NT2/D1 (cell line): ENCODE measurements around the gene RTN4RL1.
A peak's percentile ranks its signal among the peaks of the same experiment; 100 is the strongest.

Experiments used
- DNase-seq: peaks from one replicate; pipeline ENCODE4 v3.0.0-alpha.2; 2011; ENCODE audit warnings: low read depth, low spot score
- H3K27me3 ChIP-seq: 2 replicates; pipeline ENCODE4 v1.6.0; 2011; ENCODE audit warnings: mild to moderate bottlenecking; ENCODE audit not compliant: insufficient read length, insufficient read depth
- H3K36me3 ChIP-seq: 2 replicates; pipeline ENCODE4 v1.6.1; 2011; ENCODE audit warnings: mild to moderate bottlenecking, low read length, mixed read lengths; ENCODE audit not compliant: insufficient read depth, insufficient read length
- H3K4me1 ChIP-seq: 2 replicates; pipeline ENCODE4 v1.5.1; 2011; ENCODE audit not compliant: insufficient read depth, insufficient read length
- H3K4me3 ChIP-seq: 2 replicates; pipeline ENCODE4 v1.5.1; 2011; ENCODE audit warnings: low read depth; ENCODE audit not compliant: insufficient read length
- H3K9ac ChIP-seq: 2 replicates; pipeline ENCODE4 v1.6.0; 2011; ENCODE audit warnings: low read depth; ENCODE audit not compliant: insufficient read length
- H3K9me3 ChIP-seq: 2 replicates; pipeline ENCODE4 v1.5.1; 2011; ENCODE audit warnings: mild to moderate bottlenecking, low read length; ENCODE audit not compliant: insufficient read depth
- SUZ12 ChIP-seq: IDR thresholded peaks from 2 replicates; pipeline ENCODE4 v1.6.1; 2011; ENCODE audit not compliant: insufficient read length, insufficient read depth; ENCODE audit errors: extremely low read depth
- YY1 ChIP-seq: IDR thresholded peaks from 2 replicates; pipeline ENCODE4 v1.6.1; 2011; ENCODE audit not compliant: insufficient read length, insufficient read depth
- ZNF274 ChIP-seq: IDR thresholded peaks from 2 replicates; pipeline ENCODE4 v1.6.1; 2011; ENCODE audit warnings: mild to moderate bottlenecking, low read depth, low read length

Gene RTN4RL1

GRCh38 chr17:2068031-2068518, 42.9 kb upstream of the RTN4RL1 start:
- Histone ChIP-seq H3K4me3 (no peak overlapping the region), H3K4me1 (peaks cover 50% of the 10 kb centered on the region), H3K9me3 (no peaks in the 10 kb centered on the region), H3K27me3 (no peaks in the 10 kb centered on the region), H3K9ac (no peak overlapping the region), H3K36me3 (peaks cover 25% of the 10 kb centered on the region)
- TF ChIP-seq YY1 (no peak), ZNF274 (no peak), SUZ12 (no peak)
- DNase-seq: no peak

- peaks cover 25% of the 10 kb centered on the region for H3K36me3 ChIP-seq
- no peak for DNase-seq
- no peak for TF ChIP-seq ZNF274
- no peak for TF ChIP-seq SUZ12
- TF ChIP-seq YY1: no peak
- H3K9me3 ChIP-seq: no peaks in the 10 kb centered on the region
- H3K9ac ChIP-seq: no peak overlapping the region
- H3K4me3 ChIP-seq: no peak overlapping the region
- H3K27me3 ChIP-seq: no peaks in the 10 kb centered on the region
- H3K4me1 ChIP-seq: peaks cover 54% of the 10 kb centered on the region
Measured at GRCh38 chr17:2067608-2068024, 42.5 kb upstream of the RTN4RL1 start.

DNA sequence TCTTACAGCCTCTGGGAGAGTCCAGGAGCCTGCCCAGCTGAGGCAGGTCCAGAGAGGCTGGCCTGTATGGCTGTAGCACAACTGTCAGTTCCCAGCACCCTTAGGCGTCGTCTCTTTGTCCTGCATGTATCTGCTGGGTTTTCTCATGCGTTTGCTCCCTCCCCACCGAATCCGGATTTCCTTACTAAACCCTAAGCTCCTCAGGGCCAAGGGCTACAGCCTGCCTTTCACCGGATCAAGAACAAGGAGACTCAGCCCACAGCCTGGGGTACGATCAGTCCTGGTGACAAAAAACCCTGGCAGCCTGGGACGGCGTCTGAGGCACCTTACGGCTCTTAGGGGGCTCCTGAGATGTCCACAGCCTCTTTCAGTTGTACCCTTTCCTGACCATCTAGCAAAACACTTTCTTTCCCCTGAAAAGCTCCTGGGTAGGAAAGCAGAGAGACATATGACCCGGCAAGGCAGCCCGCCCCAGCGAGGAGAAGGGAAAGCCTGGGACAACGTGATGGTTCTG, 42.0 kb upstream of the RTN4RL1 start:
- H3K9me3 ChIP-seq: no peaks in the 10 kb centered on the region
- no peak overlapping the region for H3K4me3 ChIP-seq
- DNase-seq: no peak
- peaks cover 25% of the 10 kb centered on the region for H3K36me3 ChIP-seq
- no peaks in the 10 kb centered on the region for H3K27me3 ChIP-seq
- H3K9ac ChIP-seq: peak overlapping the region; percentile 5
- TF ChIP-seq SUZ12 (no peak), YY1 (no peak), ZNF274 (no peak)
- peaks cover 54% of the 10 kb centered on the region for H3K4me1 ChIP-seq

- no peak overlapping the region for H3K4me3 ChIP-seq
- TF ChIP-seq YY1 (no peak), ZNF274 (no peak), SUZ12 (no peak)
- H3K27me3 ChIP-seq: no peaks in the 10 kb centered on the region
- peaks cover 21% of the 10 kb centered on the region for H3K36me3 ChIP-seq
- H3K4me1 ChIP-seq: peaks cover 46% of the 10 kb centered on the region
- H3K9me3 ChIP-seq: no peaks in the 10 kb centered on the region
- DNase-seq: no peak
- peak overlapping the region; percentile 15 for H3K9ac ChIP-seq
Measured at GRCh38 chr17:2065949-2066400, 40.8 kb upstream of the RTN4RL1 start.

GRCh38 chr17:2064980-2065785, 40.0 kb upstream of the RTN4RL1 start:
- Histone ChIP-seq H3K4me3 (no peak overlapping the region), H3K27me3 (peaks cover 2% of the 10 kb centered on the region), H3K9me3 (no peaks in the 10 kb centered on the region), H3K4me1 (peaks cover 40% of the 10 kb centered on the region), H3K36me3 (peaks cover 22% of the 10 kb centered on the region), H3K9ac (no peak overlapping the region)
- DNase-seq: no peak
- no peak for TF ChIP-seq SUZ12
- TF ChIP-seq ZNF274: no peak
- no peak for TF ChIP-seq YY1

- no peak for TF ChIP-seq YY1
- TF ChIP-seq SUZ12: no peak
- TF ChIP-seq ZNF274: no peak
- H3K4me1 ChIP-seq: peaks cover 40% of the 10 kb centered on the region
Measured at GRCh38 chr17:2064520-2064971, 39.4 kb upstream of the RTN4RL1 start.

DNA sequence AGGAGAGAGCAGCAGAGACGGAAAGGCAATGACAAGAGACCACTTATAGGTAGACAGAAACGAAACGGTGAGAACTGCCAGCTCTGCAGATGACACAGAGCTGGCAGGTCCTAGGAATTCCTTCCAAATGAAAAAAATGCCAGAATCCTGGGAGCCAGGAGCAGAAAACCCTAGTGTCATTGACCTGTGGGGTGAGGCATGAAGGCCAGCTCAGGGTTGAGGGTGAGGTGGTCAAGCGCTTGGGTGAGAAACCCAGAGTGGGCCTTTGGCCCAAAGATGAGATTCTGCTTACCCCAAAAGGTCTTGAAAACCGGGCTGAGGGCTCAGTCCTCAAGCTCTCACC, 39.0 kb upstream of the RTN4RL1 start:
- no peak overlapping the region for H3K9ac ChIP-seq
- no peak for DNase-seq
- no peak for TF ChIP-seq ZNF274
- no peak for TF ChIP-seq YY1
- no peak for TF ChIP-seq SUZ12
- peaks cover 40% of the 10 kb centered on the region for H3K4me1 ChIP-seq
- peaks cover 2% of the 10 kb centered on the region for H3K27me3 ChIP-seq
- H3K36me3 ChIP-seq: peaks cover 22% of the 10 kb centered on the region
- no peak overlapping the region for H3K4me3 ChIP-seq
- no peaks in the 10 kb centered on the region for H3K9me3 ChIP-seq

More at GRCh38 chr17:2064520-2064971, 39.4 kb upstream of the RTN4RL1 start:
- H3K9ac ChIP-seq: no peak overlapping the region
- H3K27me3 ChIP-seq: peaks cover 2% of the 10 kb centered on the region
- H3K4me3 ChIP-seq: no peak overlapping the region
- H3K36me3 ChIP-seq: peaks cover 22% of the 10 kb centered on the region
- no peaks in the 10 kb centered on the region for H3K9me3 ChIP-seq
- no peak for DNase-seq
